GM23338 (cell line): ENCODE data around the gene RAD23A.

Experiments
- CTCF ChIP-seq, 2 experiments: fragments of 200-600 bp in 1 of 2; sonication (generic) in 1 of 2; conservative IDR thresholded peaks; 2 replicates each; pipeline versions ENCODE4 v1.5.1 to v1.6.1; 2016 to 2017; ENCODE audit warnings: antibody characterized with exemption in 2 of 2, low read depth in 2 of 2, mild to moderate bottlenecking in 2 of 2, moderate library complexity in 1 of 2
- ETS1 ChIP-seq: IDR thresholded peaks from 2 replicates; pipeline ENCODE4 v1.6.1; 2016; ENCODE audit warnings: antibody characterized with exemption
- EZH2 ChIP-seq: fragments of 200-600 bp; sonication (generic); IDR thresholded peaks from one replicate; pipeline ENCODE4 v1.8.0; 2017; ENCODE audit warnings: antibody characterized with exemption, mild to moderate bottlenecking, low read depth; ENCODE audit not compliant: unreplicated experiment
- EZH2phosphoT487 ChIP-seq: fragments of 200-600 bp; sonication (generic); IDR thresholded peaks from one replicate; pipeline ENCODE4 v1.8.1; 2018; ENCODE audit warnings: antibody characterized with exemption; ENCODE audit not compliant: unreplicated experiment
- JUNB ChIP-seq: IDR thresholded peaks from one replicate; pipeline ENCODE4 v1.6.1; 2016; ENCODE audit warnings: antibody characterized with exemption; ENCODE audit not compliant: unreplicated experiment
- NANOG ChIP-seq: IDR thresholded peaks from 2 replicates; pipeline ENCODE4 v1.6.1; 2016; ENCODE audit warnings: antibody characterized with exemption, borderline replicate concordance
- POLR2AphosphoS5 ChIP-seq: IDR thresholded peaks from 2 replicates; pipeline ENCODE4 v1.6.1; 2016; ENCODE audit warnings: antibody characterized with exemption, low read depth
- REST ChIP-seq: IDR thresholded peaks from one replicate; pipeline ENCODE4 v1.6.1; 2018; ENCODE audit warnings: antibody characterized with exemption; ENCODE audit not compliant: unreplicated experiment
- STAT1 ChIP-seq: IDR thresholded peaks from one replicate; pipeline ENCODE4 v1.6.1; 2016; ENCODE audit warnings: antibody characterized with exemption; ENCODE audit not compliant: unreplicated experiment
- ZNF331 ChIP-seq: fragments of 250-450 bp; sonication (Bioruptor Pico); IDR thresholded peaks from 2 replicates; pipeline ENCODE4 v1.5.0; 2020; ENCODE audit warnings: low read depth, mild to moderate bottlenecking, moderate library complexity

GRCh38 chr19:12995596-12996405, 50.1 kb downstream of the RAD23A start:
- TF ChIP-seq EZH2 (peak; percentile 83), CTCF (conservative IDR thresholded peaks at IDR 0.05; ENCODE audit: low read depth in 2 of 2) (no peak), ZNF331 (no peak), POLR2AphosphoS5 (no peak), REST (no peak), EZH2phosphoT487 (peak; percentile 38), NANOG (no peak), JUNB (no peak), STAT1 (no peak), ETS1 (no peak)
